Activated T-helper 9 cell treated with anti-CD3 and anti-CD28 coated beads, Interleukin-2, amount 50 U/mL, for 16 hours (primary cell): ENCODE measurements around the gene FAM209A.
"Not testable (repeated sequence)": the region's sequence is repeated elsewhere in the genome, so short reads cannot be mapped to it uniquely, and the experiment has no call there.

Experiments used
- DNase-seq: peaks from one replicate; pipeline ENCODE4 v3.0.0-alpha.2; 2020; ENCODE audit warnings: low read depth

The FAM209A gene

DNA sequence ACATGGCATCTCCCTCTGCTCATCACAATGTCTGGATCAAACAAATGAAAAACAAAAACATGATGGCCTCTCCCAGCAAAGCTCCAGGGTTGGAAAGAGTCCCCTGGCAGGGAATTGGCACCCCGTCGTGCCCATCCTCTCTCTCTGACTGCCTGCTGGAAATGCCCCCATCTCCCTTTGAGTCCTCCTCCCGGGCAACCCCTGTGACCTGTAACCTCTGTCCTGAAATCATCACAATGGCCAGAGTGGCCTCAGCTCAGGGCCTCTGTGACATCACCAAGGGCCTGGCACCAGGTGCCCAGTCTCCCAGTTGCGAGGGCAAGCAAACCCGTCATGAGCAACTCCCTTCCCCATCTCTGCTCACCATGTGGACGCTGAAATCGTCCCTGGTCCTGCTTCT is at the start of gene FAM209A:
TSS of gene FAM209A (plus strand) at position 301 of the 400 bp plus-strand sequence. CDS start at position 366, 65 bp downstream.
- DNase-seq = not testable (repeated sequence)

DNA sequence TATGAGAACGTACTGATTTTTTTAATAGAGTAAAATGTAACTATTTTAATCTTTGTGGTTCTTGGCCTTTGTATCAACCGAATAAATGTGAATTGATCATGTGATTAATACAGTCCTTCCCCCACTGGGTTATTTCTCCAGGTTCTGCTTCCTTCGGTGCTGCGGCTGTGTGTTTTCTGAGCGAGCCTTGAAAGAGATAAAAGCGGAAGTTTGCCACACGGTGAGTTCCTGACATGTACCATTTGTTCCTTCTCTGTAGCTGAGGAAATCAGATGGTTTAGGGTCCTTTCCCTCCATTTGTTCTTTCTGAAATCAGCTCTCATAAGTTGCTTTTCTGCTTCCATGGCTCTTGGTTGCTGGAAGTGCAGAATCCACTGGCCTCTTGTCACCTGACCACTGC is 40.6 kb upstream of the FAM209A start:
- DNase-seq = no peak

DNA sequence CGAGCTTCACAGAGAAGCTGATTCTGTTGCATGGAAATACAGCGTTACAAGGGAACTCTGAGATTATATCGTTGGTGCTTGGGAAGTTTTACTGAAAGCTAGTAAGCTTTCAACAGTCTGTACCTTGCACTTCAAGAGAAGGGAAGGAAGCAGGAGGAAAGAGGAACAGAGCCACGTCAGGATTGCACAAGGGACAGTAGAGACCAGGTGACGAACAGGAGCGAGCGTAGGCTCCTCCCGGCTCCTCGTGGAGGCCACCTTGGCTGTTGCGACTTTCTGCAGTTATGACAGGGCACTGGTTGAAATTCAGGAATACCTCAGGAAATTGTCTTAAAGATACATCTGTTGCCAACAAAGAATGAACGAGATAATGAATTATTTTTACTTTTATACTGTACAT is 37.3 kb upstream of the FAM209A start:
- no peak for DNase-seq

- no peak for DNase-seq
Measured at GRCh38 chr20:56488566-56488965, 36.0 kb upstream of the FAM209A start.

DNA sequence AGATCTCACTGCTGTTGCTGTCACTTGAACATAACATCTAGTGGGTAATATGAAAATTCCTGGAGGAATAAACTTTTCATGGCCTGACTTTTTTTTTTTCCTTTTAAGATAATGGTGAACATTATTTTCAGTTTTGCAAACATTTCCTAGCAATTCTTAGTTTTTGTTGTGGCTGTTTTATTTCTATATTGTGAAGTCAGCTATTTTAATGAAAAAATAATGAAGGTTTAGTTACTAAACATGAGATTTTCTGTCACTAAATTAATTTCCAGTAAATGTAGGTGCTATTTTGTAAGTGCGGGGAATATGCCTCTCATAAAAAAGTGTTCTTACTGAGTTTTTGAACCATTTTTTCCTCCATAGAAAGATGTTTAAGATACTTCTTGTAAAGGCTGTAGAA is 23.4 kb upstream of the FAM209A start:
- no peak for DNase-seq

- no peak for DNase-seq
Measured at GRCh38 chr20:56503916-56504315, 20.6 kb upstream of the FAM209A start.

GRCh38 chr20:56504373-56505005 is 20.1 kb upstream of the FAM209A start:
- DNase-seq = no peak

- DNase-seq = no peak
Measured at GRCh38 chr20:56506103-56506502, 18.4 kb upstream of the FAM209A start.

DNA sequence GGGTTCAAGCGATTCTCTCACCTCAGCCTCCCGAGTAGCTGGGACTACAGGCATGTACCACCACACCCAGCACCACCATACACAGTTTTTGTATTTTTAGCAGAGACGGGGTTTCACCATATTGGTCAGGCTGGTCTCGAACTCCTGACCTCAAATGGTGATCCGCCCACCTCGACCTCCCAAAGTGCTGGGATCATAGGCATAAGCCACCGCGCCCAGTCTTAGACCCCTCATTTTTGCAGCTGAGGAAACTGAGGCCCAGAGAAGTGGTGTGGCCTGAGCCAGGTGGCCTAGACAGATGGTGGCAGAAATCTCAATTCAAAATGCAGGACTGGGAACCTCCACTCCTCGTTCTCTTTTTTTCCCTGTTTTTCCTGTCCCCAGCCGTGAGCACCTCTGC is 12.6 kb upstream of the FAM209A start:
- no peak for DNase-seq

DNA sequence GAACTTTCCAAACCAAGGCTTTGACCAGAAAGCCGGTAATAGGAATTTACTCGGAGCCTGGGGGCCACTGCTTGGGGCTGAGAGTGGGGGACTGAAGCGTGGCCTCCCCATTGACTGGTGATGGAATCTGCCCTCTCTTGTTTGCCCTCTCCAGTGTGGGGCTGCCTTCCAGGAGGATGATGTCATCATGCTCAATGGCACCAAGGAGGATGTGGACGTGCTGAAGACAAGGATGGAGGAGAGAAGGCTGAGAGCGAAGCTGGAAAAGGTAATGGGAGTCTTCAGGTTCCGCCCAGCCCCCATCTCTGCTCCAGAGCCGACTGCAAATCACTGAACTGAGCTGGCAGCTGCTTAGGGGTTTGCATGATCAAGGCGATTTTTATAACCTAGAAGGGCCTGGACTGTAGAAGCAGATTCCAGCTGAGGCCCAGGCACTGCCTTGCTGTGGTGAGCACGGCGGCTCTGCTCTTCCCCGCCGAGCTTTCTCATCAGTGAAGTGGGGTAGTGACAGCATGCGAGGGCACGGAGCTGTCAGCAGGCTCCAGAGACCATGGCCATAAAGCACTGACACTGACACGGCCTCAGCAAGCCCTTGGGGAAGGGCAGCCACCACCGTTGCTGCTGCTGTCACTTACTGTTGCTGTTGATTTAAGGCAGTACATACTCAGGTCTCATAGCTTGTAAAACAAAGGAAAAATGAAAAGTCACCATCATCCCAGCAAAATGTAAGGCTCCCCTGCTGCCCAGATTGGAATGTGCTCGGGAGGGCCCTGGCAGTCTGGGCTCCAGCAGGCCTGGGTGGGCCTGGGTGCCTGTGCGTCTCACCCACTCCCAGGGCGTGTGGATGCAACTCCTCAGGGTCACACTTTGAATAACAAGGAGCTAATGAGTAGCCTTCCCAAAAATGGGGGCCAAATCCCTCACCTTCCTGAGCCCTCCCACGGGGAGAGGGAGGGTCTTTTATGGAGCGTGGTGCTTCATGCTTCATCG is 11.1 kb upstream of the FAM209A start:
- no peak for DNase-seq

- no peak for DNase-seq
Measured at GRCh38 chr20:56516631-56517030, 7.9 kb upstream of the FAM209A start.

DNA sequence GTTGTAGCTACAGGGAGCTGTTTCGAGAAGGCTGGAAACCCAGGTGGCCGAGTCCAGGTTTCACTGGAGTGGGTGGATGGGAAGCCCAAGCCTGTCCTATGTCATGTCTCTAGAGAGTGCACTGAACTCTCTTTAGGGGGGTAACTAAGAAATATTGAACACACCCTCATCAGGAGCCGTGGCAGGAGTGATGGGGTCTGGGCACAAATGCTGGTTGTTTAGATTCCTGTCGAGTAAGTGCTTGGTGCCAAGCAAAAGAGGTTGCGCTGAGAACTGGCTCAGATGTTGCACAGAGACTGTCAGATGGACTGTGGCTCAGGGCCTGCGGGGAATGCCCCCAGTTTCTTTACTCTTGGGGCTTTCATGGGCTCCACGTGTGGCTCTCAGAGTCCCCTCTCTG is 7.3 kb upstream of the FAM209A start:
- DNase-seq = no peak

DNA sequence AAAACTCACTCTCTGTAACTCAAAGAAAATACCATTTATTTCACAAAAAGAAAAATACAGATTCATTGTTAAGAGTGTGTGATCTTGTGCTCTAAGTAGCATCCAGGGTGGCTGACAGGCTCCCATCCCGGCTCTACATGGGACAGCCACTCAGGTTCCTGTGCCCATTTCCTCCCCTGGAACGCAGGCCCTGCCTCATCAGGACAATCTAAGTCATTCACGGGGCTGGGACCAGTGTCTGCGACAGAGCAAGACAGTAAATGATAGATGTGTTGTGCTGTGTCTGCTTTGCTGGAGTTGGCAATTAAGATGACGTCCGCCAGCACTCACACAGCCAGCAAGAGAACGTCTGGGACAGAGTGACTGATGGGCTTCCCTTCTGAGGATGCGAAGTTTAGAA is 6.9 kb upstream of the FAM209A start:
- no peak for DNase-seq

GRCh38 chr20:56518126-56518525 is 6.4 kb upstream of the FAM209A start:
- DNase-seq = no peak

GRCh38 chr20:56518721-56519398 is 5.7 kb upstream of the FAM209A start:
- no peak for DNase-seq

DNA sequence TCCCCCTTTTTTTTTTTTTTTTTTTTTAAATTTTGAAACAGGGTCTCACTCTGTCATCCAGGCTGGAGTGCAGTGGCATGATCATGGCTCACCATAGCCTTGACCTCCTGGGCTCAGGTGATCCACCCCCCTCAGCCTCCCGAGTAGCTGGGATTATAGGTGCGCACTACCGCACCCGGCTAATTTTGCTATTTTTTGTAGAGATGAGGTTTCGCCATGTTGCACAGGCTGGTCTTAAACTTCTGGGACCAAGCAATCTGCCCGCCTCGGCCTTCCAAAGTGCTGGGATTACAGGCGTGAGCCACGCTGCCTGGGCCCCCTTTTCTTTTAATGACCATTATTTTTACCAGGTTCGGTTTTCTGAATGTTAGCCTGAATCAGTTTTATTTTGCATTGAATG is 5.0 kb upstream of the FAM209A start:
- no peak for DNase-seq

- no peak for DNase-seq
Measured at GRCh38 chr20:56520180-56520579, 4.4 kb upstream of the FAM209A start.

DNA sequence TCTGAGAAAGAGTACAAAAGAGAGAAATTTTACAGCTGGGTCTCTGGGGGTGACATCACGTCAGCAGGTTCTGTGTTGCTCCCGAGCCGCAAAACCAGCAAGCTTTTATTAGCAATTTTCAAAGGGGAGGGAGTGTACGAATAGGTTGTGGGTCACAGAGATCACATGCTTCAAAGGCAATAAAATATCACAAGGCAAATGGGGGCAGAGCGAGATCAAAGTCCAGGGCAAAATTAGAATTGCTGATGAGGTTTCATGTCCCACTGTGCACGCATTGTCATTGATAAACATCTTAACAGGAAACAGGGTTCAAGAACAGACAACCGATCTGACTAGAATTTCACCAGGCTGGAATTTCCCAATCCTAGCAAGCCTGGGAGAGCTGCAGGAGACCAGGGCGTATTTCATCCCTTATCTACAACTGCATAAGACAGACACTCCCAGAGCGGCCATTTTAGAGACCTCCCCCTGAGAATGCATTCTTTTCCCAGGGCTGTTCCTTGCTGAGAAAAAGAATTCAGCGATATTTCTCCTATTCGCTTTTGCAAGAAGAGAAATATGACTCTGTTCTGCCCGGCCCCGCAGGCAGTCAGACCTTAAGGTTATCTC is 3.7 kb upstream of the FAM209A start:
- DNase-seq = not testable (repeated sequence)

DNA sequence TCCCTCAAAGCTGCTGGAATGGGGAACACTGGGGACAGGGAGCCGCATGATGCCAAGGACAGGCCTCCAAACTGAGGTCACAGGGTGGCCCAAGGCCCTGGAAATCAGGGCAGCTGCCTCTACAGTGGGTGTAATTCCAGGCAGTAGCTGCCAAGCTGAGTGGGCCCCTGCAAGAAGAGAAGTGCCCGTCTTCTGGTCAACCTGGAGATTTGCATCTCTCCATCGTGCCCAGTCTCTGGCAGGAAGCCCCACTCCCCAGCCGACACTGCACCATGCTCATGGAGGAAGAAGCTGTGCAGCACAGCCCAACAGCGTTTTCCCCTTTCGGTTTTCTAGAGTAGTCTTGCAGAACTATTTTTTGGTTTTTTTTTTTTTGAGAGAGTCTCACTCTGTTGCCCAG is 2.2 kb upstream of the FAM209A start:
- DNase-seq = no peak

DNA sequence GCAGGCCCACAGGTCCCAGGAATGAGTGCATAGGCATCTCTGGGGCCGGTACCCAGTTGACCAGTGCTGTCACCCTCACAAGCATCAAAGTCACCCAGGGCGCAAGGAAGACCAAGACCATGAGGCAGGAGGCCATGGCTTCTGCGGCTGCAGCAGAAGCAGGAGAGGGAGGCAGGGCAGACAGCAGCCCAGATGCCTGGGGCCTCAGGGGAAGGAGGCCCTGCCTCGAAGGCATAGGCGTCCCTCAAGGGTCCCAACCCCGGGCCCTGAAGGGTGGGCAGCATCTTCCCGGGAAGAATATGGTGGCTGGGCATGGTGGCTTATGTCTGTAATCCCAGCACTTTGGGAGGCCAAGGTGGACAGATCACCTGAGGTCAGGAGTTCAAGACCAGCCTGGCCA is 3.0 kb downstream of the FAM209A start:
- no peak for DNase-seq

DNA sequence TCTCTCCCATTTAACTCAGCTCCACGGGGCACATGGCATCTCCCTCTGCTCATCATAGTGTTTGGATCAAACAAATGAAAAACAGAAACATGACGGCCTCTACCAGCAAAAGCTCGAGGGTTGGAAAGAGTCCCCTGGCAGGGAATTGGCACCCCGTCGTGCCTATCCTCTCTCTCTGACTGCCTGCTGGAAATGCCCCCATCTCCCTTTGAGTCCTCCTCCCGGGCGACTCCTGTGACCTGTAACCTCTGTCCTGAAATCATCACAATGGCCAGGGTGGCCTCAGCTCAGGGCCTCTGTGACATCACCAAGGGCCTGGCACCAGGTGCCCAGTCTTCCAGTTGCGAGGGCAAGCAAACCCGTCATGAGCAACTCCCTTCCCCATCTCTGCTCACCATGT is 8.4 kb downstream of the FAM209A start, which contains the start of gene FAM209B:
TSS of gene FAM209B (plus strand) at position 301 of the 400 bp plus-strand sequence. CDS start at position 397, 96 bp downstream.
- not testable (repeated sequence) for DNase-seq

GRCh38 chr20:56537997-56538396 is 13.5 kb downstream of the FAM209A start:
- DNase-seq = no peak
